ENCODE data around the gene GPD1.
"Not testable (repeated sequence)": the region's sequence is repeated elsewhere in the genome, so short reads cannot be mapped to it uniquely, and the experiment has no call there.

Gene GPD1

DNA sequence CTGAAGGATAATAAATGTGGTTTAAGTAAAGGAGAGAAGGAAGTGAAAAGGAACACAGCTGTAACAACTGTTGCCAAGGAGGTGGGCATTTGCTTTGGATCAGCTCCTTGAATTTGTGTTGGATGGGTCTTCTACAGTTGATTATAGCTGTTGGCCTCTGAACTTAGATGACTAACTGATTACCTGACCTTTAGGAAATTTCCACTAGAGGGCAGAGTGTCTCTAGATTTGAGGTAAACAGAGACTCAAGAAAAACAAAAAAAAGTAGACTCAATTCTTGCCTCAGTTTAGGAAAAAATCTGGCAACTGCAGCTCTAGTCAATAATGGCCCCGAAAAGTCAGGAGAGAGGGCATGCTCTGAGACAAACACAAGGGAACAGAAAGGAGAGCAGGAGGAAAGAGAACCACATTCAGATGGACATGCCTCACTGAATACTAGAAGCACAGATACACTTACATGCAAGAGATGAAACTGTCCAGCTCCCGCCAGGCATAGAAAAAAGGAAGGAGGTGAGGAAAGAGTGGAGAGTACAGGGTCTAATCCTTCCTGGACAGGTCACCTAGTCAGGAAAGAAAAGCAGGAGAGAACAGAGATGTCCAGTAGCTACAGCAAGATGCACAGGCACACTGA, 28.8 kb downstream of the GPD1 start:
- DNase-seq: peak; percentile 51

- DNase-seq: no peak
Measured at GRCh38 chr12:50142993-50143392, 39.2 kb downstream of the GPD1 start.

DNA sequence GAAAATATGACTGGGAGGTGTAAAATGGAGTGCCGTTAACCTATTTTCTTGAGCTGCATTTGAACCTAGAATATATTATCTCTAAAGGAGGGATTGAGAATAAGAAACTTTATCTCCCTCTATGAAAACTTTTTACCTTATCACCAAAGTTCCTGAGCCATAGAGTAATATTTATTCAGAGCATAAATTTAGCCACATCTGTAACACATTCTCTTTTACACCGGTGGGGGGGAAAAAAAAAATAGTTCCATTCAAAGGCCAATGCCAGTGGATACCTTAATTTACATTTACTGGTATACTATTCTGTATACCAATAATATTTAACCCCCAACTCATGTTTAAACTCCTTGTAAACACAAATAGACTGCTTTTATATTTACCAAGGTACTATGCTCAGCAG, 41.6 kb downstream of the GPD1 start:
- DNase-seq: no peak

GRCh38 chr12:50147281-50147680, 43.5 kb downstream of the GPD1 start:
- DNase-seq: no peak

GRCh38 chr12:50148011-50148410, 44.2 kb downstream of the GPD1 start:
- not testable (repeated sequence) for DNase-seq

- no peak for DNase-seq
Measured at GRCh38 chr12:50149311-50149710, 45.5 kb downstream of the GPD1 start.

- DNase-seq: no peak
Measured at GRCh38 chr12:50151047-50151687, 47.4 kb downstream of the GPD1 start.

- DNase-seq: not testable (repeated sequence)
Measured at GRCh38 chr12:50154947-50155346, 51.1 kb downstream of the GPD1 start.

- DNase-seq: no peak
Measured at GRCh38 chr12:50156641-50157040, 52.8 kb downstream of the GPD1 start.

GRCh38 chr12:50157259-50157658, 53.5 kb downstream of the GPD1 start:
- DNase-seq: no peak

GRCh38 chr12:50160643-50161042, 56.8 kb downstream of the GPD1 start:
- no peak for DNase-seq
